Transverse colon (tissue), 4 donors: ENCODE results near the gene CCDC69. TPM values are rescaled to one million over a fixed set of nuclear protein-coding genes. Genes with fewer than 3 reads are reported as not detected.

Source experiments
- DNase-seq: peaks from one replicate; pipeline ENCODE4 v3.0.0-alpha.2; 2019
- H3K27ac ChIP-seq, 4 donors: fragments of 200-600 bp; sonication (generic); 2 replicates each; pipeline ENCODE4 v1.5.1; 2016 to 2018; ENCODE audit warnings: inconsistent platforms in 4 of 4
- H3K27me3 ChIP-seq: fragments of 200-600 bp; sonication (generic); 2 replicates; pipeline ENCODE4 v1.5.1; 2017; ENCODE audit warnings: inconsistent platforms
- H3K36me3 ChIP-seq, 4 donors: fragments of 200-600 bp; sonication (generic); 2 replicates each; pipeline ENCODE4 v1.5.1; 2017 to 2019; ENCODE audit warnings: inconsistent platforms in 4 of 4
- H3K4me1 ChIP-seq, 4 donors: fragments of 200-600 bp; sonication (generic); 2 replicates each; pipeline ENCODE4 v1.5.1; 2017 to 2020; ENCODE audit warnings: inconsistent platforms in 4 of 4
- H3K4me3 ChIP-seq, 4 donors: fragments of 200-600 bp; sonication (generic); 1 replicate in 1 of 4; 2 replicates in 3 of 4; pipeline versions ENCODE4 v1.5.1 to v1.6.1; 2017 to 2019; ENCODE audit warnings: inconsistent platforms in 4 of 4
- H3K9me3 ChIP-seq, 2 donors: fragments of 200-600 bp; sonication (generic); 2 replicates each; pipeline ENCODE4 v1.5.1; 2017 to 2019; ENCODE audit warnings: inconsistent platforms in 2 of 2
- EP300 ChIP-seq: sonication (generic); formaldehyde crosslinking; IDR thresholded peaks from one replicate; pipeline ENCODE4 v1.6.1; 2017; ENCODE audit warnings: antibody characterized with exemption, low read depth
- POLR2A ChIP-seq: fragments of 450-650 bp; IDR thresholded peaks from one replicate; pipeline ENCODE4 v1.6.1; 2016; ENCODE audit warnings: antibody characterized with exemption, mild to moderate bottlenecking, moderate library complexity
- POLR2AphosphoS5 ChIP-seq, 3 donors: sonication (generic); formaldehyde crosslinking; IDR thresholded peaks; one replicate each; pipeline ENCODE4 v1.6.1; 2016; ENCODE audit warnings: antibody characterized with exemption in 3 of 3
- WGBS, 2 donors: methylation state at CpG; one replicate each; pipeline ENCODE4 v1.1.5; 2018; ENCODE audit warnings: low coverage in 1 of 2; 5-methylcytosine and 5-hydroxymethylcytosine counted together
- in situ Hi-C, 4 donors: fragments of 200-750 bp; cut with MboI; loops; one replicate each; pipeline versions ENCODE4 v1.15.0 to v1.15.1; 2017; ENCODE audit warnings: low sequenced_read_pairs in 3 of 4, low pct_ligation_motif_present in 1 of 4, low pct_unique_long_range_greater_than_20kb in 1 of 4
- intact Hi-C: fragments of 100-400 bp; cut with DNase I; formaldehyde crosslinking; loops from one replicate; pipeline ENCODE4 v1.15.1; 2023; ENCODE audit warnings: low total_unique reads
- total RNA-seq, 4 donors: library from RNA; depleted of rRNA; stranded (reverse); fragments of >200 nt; gene quantifications; one replicate each; pipeline ENCODE4 v1.1.0, GENCODE V29; 2016
- TF ChIP-seq, protein P1 (sequence below), 5 experiments: fragments of 200-600 bp in 3 of 5; fragments of 450-650 bp in 2 of 5; sonication (generic) in 3 of 5; IDR thresholded peaks; 1 replicate in 2 of 5; 2 replicates in 3 of 5; pipeline ENCODE4 v1.5.1; 2016 to 2017; ENCODE audit warnings: antibody characterized with exemption in 5 of 5, inconsistent platforms in 3 of 5, mild to moderate bottlenecking in 2 of 5, moderate library complexity in 1 of 5

CCDC69 gene
- total RNA-seq, 4 donors from 2014 or later: 37.7 to 89.2 (median 62.1) TPM

DNA sequence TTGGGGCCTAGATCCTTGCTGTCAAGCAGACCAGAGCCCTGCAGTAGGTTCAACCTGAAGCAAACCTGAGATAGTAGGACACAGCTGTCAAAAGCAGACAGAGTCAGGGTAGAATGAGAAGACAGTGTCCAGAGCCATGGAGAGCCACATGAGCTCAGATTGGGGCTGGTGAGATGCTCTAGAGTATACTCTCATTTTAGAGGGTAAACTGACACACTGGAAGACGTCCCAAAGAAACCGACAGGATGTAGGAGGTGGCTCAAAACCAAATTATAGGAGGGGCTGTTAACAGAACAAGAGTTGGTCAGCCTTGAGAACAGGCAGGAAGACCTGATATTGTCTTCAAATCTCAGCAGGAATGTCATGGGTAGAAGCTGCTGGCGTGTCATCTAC lies 11.5 kb downstream of the CCDC69 start:
- in situ Hi-C loops: no loop called here
- WGBS, 2 donors: 55 to 57% methylated on average over 3 of the region's 3 CpGs
- intact Hi-C loops: no loop called here
- Histone ChIP-seq H3K4me3 (no peak overlapping the region), H3K27me3 (no peaks in the 10 kb centered on the region), H3K36me3 (no peaks in the 10 kb centered on the region), H3K9me3 (no peaks in the 10 kb centered on the region), H3K27ac (peak overlapping the region; percentile 78 to 87 (median 80)), H3K4me1 (peaks cover 29 to 71% (median 45%) of the 10 kb centered on the region in 4 donors)
- no peak for DNase-seq
- TF ChIP-seq POLR2A (no peak), EP300 (no peak), POLR2AphosphoS5 (IDR thresholded peaks at IDR 0.05) (no peak)
- TF ChIP-seq, protein P1, sequence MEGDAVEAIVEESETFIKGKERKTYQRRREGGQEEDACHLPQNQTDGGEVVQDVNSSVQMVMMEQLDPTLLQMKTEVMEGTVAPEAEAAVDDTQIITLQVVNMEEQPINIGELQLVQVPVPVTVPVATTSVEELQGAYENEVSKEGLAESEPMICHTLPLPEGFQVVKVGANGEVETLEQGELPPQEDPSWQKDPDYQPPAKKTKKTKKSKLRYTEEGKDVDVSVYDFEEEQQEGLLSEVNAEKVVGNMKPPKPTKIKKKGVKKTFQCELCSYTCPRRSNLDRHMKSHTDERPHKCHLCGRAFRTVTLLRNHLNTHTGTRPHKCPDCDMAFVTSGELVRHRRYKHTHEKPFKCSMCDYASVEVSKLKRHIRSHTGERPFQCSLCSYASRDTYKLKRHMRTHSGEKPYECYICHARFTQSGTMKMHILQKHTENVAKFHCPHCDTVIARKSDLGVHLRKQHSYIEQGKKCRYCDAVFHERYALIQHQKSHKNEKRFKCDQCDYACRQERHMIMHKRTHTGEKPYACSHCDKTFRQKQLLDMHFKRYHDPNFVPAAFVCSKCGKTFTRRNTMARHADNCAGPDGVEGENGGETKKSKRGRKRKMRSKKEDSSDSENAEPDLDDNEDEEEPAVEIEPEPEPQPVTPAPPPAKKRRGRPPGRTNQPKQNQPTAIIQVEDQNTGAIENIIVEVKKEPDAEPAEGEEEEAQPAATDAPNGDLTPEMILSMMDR (IDR thresholded peaks at IDR 0.05): no peak

DNA sequence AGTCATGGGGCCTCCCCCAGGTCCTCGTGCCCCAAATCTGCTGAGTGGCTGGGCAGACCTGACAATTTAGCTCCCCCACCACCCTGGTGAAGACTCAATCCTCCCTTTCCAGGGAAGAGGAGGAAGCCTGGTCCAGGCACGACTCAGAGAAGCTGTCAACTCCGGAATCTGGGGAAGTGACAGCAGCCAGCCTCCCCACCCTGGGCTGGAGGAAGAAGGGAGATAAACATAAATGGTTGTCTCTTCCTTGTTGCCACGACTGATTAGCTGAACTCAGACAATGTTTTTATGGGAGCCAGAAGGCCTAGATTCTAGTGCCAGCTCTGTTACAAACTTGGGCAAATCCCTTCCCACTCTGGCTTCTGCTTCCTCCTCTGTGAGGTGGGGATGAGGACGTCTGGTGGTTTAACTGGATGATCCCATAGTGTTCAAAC lies 15.4 kb downstream of the CCDC69 start:
- Histone ChIP-seq H3K27ac (peak overlapping the region; percentile 49 to 73 (median 64)), H3K9me3 (no peaks in the 10 kb centered on the region), H3K4me3 (no peak overlapping the region), H3K27me3 (no peaks in the 10 kb centered on the region), H3K4me1 (peaks cover 13 to 44% (median 24%) of the 10 kb centered on the region in 4 donors), H3K36me3 (no peaks in the 10 kb centered on the region)
- in situ Hi-C loops (no loop called here), intact Hi-C loops (no loop called here)
- 31% methylated on average over 5 of the region's 5 CpGs; no CpG with 5 or more reads in 1 of the 2 donors for WGBS, 2 donors
- TF ChIP-seq POLR2A: no peak
- no peak for TF ChIP-seq EP300
- TF ChIP-seq, protein P1 (IDR thresholded peaks at IDR 0.05): no peak
- TF ChIP-seq POLR2AphosphoS5 (IDR thresholded peaks at IDR 0.05): no peak
- DNase-seq: no peak

DNA sequence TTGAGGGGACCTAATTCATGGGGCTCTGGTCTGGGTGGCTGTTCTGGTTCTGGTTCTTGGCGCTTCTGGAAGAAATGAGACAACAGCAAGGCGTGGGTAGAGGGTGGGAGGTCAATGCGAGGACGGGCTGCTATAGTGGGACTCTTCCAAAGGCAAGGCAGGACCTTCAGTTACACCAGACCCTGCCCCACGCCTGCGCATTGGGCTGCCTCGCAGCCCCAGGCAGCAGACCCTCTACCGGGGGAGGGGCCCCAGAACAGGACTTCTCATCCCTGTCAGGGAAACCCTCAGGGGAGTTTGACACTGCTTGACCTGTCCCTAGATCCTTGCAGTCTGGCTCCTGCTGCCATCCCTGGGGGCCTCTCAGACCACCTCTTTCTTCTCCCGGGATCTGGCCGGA lies 18.5 kb downstream of the CCDC69 start:
- Histone ChIP-seq H3K4me1 (peaks cover 14 to 36% (median 16%) of the 10 kb centered on the region in 4 donors), H3K27me3 (no peaks in the 10 kb centered on the region), H3K27ac (no peak overlapping the region), H3K9me3 (no peaks in the 10 kb centered on the region), H3K36me3 (no peaks in the 10 kb centered on the region), H3K4me3 (no peak overlapping the region)
- DNase-seq: no peak
- in situ Hi-C loops: no loop called here
- WGBS, 2 donors: 91 to 94% methylated on average over 6 to 10 of the region's 10 CpGs
- intact Hi-C loops: no loop called here
- TF ChIP-seq, protein P1 (IDR thresholded peaks at IDR 0.05): no peak
- no peak for TF ChIP-seq POLR2A
- no peak for TF ChIP-seq EP300
- TF ChIP-seq POLR2AphosphoS5 (IDR thresholded peaks at IDR 0.05): no peak

DNA sequence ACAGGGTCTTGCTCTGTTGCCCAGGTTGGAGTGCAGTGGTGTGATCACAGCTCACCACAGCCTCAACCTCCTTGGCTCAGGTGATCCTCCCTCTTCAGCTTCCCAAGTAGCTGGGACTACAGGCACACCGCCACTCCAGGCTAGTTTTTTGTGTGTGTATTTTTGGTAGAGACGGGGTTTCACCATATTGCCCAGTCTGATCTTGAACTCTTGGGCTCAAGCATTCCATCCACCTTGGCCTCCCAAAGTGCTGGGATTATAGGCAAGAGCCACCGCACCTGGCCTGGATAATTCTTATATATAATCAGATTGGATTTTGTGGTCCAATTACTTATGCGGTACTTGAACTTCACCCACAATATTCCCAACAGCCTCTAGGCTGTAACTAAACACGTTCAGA lies 19.8 kb downstream of the CCDC69 start:
- Histone ChIP-seq H3K4me3 (no peak overlapping the region), H3K36me3 (no peaks in the 10 kb centered on the region), H3K4me1 (peaks cover 8 to 23% (median 15%) of the 10 kb centered on the region in 4 donors), H3K27ac (no peak overlapping the region), H3K9me3 (no peaks in the 10 kb centered on the region), H3K27me3 (no peaks in the 10 kb centered on the region)
- TF ChIP-seq, protein P1 (IDR thresholded peaks at IDR 0.05): no peak
- TF ChIP-seq POLR2A (no peak), POLR2AphosphoS5 (IDR thresholded peaks at IDR 0.05) (no peak), EP300 (no peak)
- intact Hi-C loops: no loop called here
- no peak for DNase-seq
- in situ Hi-C loops: no loop called here
- 83 to 84% methylated on average over 3 to 5 of the region's 5 CpGs for WGBS, 2 donors
